ENCODE results near the gene GALE.
A peak's percentile ranks its signal among the peaks of the same experiment; 100 is the strongest.

The GALE gene

DNA sequence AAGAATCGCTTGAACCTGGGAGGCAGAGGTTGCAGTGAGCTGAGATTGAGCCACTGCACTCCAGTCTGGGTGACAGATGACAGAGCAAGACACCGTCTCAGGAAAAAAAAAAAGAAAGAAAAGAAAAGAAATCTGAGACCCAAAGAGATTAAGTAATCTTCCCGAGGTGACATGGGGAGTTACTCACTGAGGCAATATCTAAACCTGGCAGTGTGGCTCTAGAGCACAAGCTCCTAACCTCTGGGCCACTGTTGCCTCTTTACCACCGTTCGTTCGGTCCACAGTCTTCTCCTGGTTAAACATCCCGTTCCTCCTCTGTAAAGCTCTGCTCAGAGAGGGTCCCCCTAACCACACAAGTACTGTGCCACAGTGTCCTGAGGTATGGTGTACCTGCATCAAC is 23.2 kb upstream of the GALE start:
- Histone ChIP-seq H3K4me3 (ENCODE audit: low read length, poor library complexity, severe bottlenecking) (peak overlapping the region; percentile 99), H4K20me1 (ENCODE audit: insufficient read depth, low read length, poor library complexity, severe bottlenecking) (peaks cover 3% of the 10 kb centered on the region), H3K79me2 (ENCODE audit: insufficient read depth, low read length) (peaks cover 18% of the 10 kb centered on the region), H3K4me1 (ENCODE audit: insufficient read depth, low read length, poor library complexity, severe bottlenecking) (peaks cover 26% of the 10 kb centered on the region), H3K36me3 (ENCODE audit: insufficient read depth, low read length) (no peaks in the 10 kb centered on the region), H2AFZ (ENCODE audit: low read length) (no peak overlapping the region), H3F3A (ENCODE audit: low read depth) (no peaks in the 10 kb centered on the region), H3K9me3 (ENCODE audit: insufficient read depth, low read depth, low read length) (no peaks in the 10 kb centered on the region), H3K9ac (ENCODE audit: low read depth, low read length, poor library complexity, severe bottlenecking) (peak overlapping the region; percentile 94), H3K4me2 (ENCODE audit: low read depth, low read length, poor library complexity, severe bottlenecking) (peak overlapping the region; percentile 95), H3K27me3 (ENCODE audit: insufficient read depth, low read length, poor library complexity, severe bottlenecking) (no peaks in the 10 kb centered on the region), H3K9me2 (replicated peaks; ENCODE audit: low read depth, low read length) (no peaks in the 10 kb centered on the region)
- TF ChIP-seq, protein P1, sequence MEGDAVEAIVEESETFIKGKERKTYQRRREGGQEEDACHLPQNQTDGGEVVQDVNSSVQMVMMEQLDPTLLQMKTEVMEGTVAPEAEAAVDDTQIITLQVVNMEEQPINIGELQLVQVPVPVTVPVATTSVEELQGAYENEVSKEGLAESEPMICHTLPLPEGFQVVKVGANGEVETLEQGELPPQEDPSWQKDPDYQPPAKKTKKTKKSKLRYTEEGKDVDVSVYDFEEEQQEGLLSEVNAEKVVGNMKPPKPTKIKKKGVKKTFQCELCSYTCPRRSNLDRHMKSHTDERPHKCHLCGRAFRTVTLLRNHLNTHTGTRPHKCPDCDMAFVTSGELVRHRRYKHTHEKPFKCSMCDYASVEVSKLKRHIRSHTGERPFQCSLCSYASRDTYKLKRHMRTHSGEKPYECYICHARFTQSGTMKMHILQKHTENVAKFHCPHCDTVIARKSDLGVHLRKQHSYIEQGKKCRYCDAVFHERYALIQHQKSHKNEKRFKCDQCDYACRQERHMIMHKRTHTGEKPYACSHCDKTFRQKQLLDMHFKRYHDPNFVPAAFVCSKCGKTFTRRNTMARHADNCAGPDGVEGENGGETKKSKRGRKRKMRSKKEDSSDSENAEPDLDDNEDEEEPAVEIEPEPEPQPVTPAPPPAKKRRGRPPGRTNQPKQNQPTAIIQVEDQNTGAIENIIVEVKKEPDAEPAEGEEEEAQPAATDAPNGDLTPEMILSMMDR (conservative IDR thresholded peaks at IDR 0.05; ENCODE audit: low read length) = no peak
- no peak for TF ChIP-seq EZH2phosphoT487 (IDR thresholded peaks at IDR 0.05; ENCODE audit: borderline replicate concordance)

DNA sequence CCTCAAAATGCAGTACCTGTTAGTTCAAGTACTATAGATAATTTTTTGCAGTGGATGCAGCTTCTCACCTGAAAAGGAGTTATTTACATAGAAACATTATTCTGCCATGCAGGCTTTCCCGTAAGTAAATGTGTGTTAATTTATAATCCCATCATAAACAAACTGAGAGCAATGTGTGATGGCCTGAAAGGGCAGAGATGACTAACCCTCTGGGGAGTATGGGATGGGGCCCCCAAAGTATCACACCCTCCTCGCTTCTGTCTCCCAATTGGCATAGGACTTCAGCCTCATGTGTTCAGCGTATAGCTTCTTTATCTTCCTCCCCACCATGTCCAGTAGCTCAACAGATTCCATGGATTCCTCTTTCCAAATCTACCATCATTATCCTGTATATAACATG is 17.1 kb upstream of the GALE start:
- H3K9me2 ChIP-seq (replicated peaks; ENCODE audit: low read depth, low read length) = no peaks in the 10 kb centered on the region
- no peaks in the 10 kb centered on the region for H3K36me3 ChIP-seq (ENCODE audit: insufficient read depth, low read length)
- H3K27me3 ChIP-seq (ENCODE audit: insufficient read depth, low read length, poor library complexity, severe bottlenecking) = no peaks in the 10 kb centered on the region
- no peaks in the 10 kb centered on the region for H4K20me1 ChIP-seq (ENCODE audit: insufficient read depth, low read length, poor library complexity, severe bottlenecking)
- peaks cover 16% of the 10 kb centered on the region for H3K4me1 ChIP-seq (ENCODE audit: insufficient read depth, low read length, poor library complexity, severe bottlenecking)
- H3K4me3 ChIP-seq (ENCODE audit: low read length, poor library complexity, severe bottlenecking) = no peak overlapping the region
- no peaks in the 10 kb centered on the region for H3K79me2 ChIP-seq (ENCODE audit: insufficient read depth, low read length)
- H2AFZ ChIP-seq (ENCODE audit: low read length) = no peak overlapping the region
- H3K4me2 ChIP-seq (ENCODE audit: low read depth, low read length, poor library complexity, severe bottlenecking) = no peak overlapping the region
- H3K9ac ChIP-seq (ENCODE audit: low read depth, low read length, poor library complexity, severe bottlenecking) = peak overlapping the region; percentile 44
- TF ChIP-seq, protein P1 (conservative IDR thresholded peaks at IDR 0.05; ENCODE audit: low read length) = no peak
- TF ChIP-seq EZH2phosphoT487 (IDR thresholded peaks at IDR 0.05; ENCODE audit: borderline replicate concordance) = no peak
- no peaks in the 10 kb centered on the region for H3F3A ChIP-seq (ENCODE audit: low read depth)
- H3K9me3 ChIP-seq (ENCODE audit: insufficient read depth, low read depth, low read length) = no peaks in the 10 kb centered on the region

- H3K36me3 ChIP-seq (ENCODE audit: insufficient read depth, low read length) = no peaks in the 10 kb centered on the region
- H3K4me2 ChIP-seq (ENCODE audit: low read depth, low read length, poor library complexity, severe bottlenecking) = peak overlapping the region; percentile 26
- TF ChIP-seq, protein P1 (conservative IDR thresholded peaks at IDR 0.05; ENCODE audit: low read length) = no peak
- no peak for TF ChIP-seq EZH2phosphoT487 (IDR thresholded peaks at IDR 0.05; ENCODE audit: borderline replicate concordance)
- H3K27me3 ChIP-seq (ENCODE audit: insufficient read depth, low read length, poor library complexity, severe bottlenecking) = no peaks in the 10 kb centered on the region
- no peaks in the 10 kb centered on the region for H3K9me2 ChIP-seq (replicated peaks; ENCODE audit: low read depth, low read length)
- H3K4me3 ChIP-seq (ENCODE audit: low read length, poor library complexity, severe bottlenecking) = no peak overlapping the region
- H4K20me1 ChIP-seq (ENCODE audit: insufficient read depth, low read length, poor library complexity, severe bottlenecking) = no peaks in the 10 kb centered on the region
- no peaks in the 10 kb centered on the region for H3K79me2 ChIP-seq (ENCODE audit: insufficient read depth, low read length)
- peaks cover 13% of the 10 kb centered on the region for H3K4me1 ChIP-seq (ENCODE audit: insufficient read depth, low read length, poor library complexity, severe bottlenecking)
- H3F3A ChIP-seq (ENCODE audit: low read depth) = no peaks in the 10 kb centered on the region
- no peaks in the 10 kb centered on the region for H3K9me3 ChIP-seq (ENCODE audit: insufficient read depth, low read depth, low read length)
- H3K9ac ChIP-seq (ENCODE audit: low read depth, low read length, poor library complexity, severe bottlenecking) = peak overlapping the region; percentile 44
- no peak overlapping the region for H2AFZ ChIP-seq (ENCODE audit: low read length)
Observed at GRCh38 chr1:23816906-23817305, 16.4 kb upstream of the GALE start.

Data from Loucy (cell line).